HepG2 (cell line): ENCODE results near the gene VAMP8. TPM values are rescaled to one million over a fixed set of nuclear protein-coding genes. Genes with fewer than 3 reads are reported as not detected.

Source experiments
- ARID4A ChIP-seq: sonication (generic); formaldehyde crosslinking; IDR thresholded peaks from 2 replicates; pipeline ENCODE4 v1.5.0; 2020; ENCODE audit warnings: mild to moderate bottlenecking, missing genetic modification reagents, borderline replicate concordance
- CBX5 ChIP-seq: sonication (generic); formaldehyde crosslinking; IDR thresholded peaks from 2 replicates; pipeline ENCODE4 v1.4.0; 2020; ENCODE audit warnings: missing genetic modification reagents, borderline replicate concordance
- HDAC1 ChIP-seq: sonication (generic); formaldehyde crosslinking; IDR thresholded peaks from 2 replicates; pipeline ENCODE4 v1.5.1; 2020; ENCODE audit warnings: mild to moderate bottlenecking, missing genetic modification reagents
- KLF11 ChIP-seq: IDR thresholded peaks from 2 replicates; pipeline ENCODE4 v1.6.1; 2016; ENCODE audit warnings: missing compliant biosample characterization
- POGK ChIP-seq: sonication (generic); formaldehyde crosslinking; conservative IDR thresholded peaks from 2 replicates; pipeline ENCODE4 v1.8.0; 2022; ENCODE audit warnings: mild to moderate bottlenecking, moderate library complexity, missing genetic modification reagents
- SKI ChIP-seq: fragments of 450-650 bp; IDR thresholded peaks from one replicate; pipeline ENCODE4 v1.6.1; 2018; ENCODE audit warnings: mild to moderate bottlenecking; ENCODE audit not compliant: partially characterized antibody
- ZNF280B ChIP-seq: sonication (generic); formaldehyde crosslinking; IDR thresholded peaks from 2 replicates; pipeline ENCODE4 v1.5.0; 2020; ENCODE audit warnings: missing genetic modification reagents, mild to moderate bottlenecking, borderline replicate concordance
- ZNF768 ChIP-seq: sonication (generic); formaldehyde crosslinking; IDR thresholded peaks from 2 replicates; pipeline ENCODE4 v1.4.0; 2020; ENCODE audit warnings: missing genetic modification reagents
- ZSCAN5A ChIP-seq: sonication (generic); formaldehyde crosslinking; IDR thresholded peaks from 2 replicates; pipeline ENCODE4 v1.8.0; 2022; ENCODE audit warnings: mild to moderate bottlenecking, missing genetic modification reagents, borderline replicate concordance
- polyA plus RNA-seq, 8 experiments: library from polyadenylated mRNA; depleted of rRNA in 3 of 8; stranded (reverse) in 7 of 8; unstranded in 1 of 8; fragments of >200 nt; fragmentation: Illumina TruSeq in 4 of 8; extraction: Trizol in 4 of 8; gene quantifications; 2 replicates each; pipeline versions ENCODE4 v1.2.1 to v1.2.3, GENCODE V29; 2011 to 2016; ENCODE audit warnings: low read depth in 4 of 8, missing spikeins in 1 of 8, mixed read lengths in 1 of 8; ENCODE audit not compliant: insufficient read depth in 1 of 8
- total RNA-seq, 5 experiments: library from RNA; depleted of rRNA; stranded (reverse); fragments of >200 nt; fragmentation: Illumina TruSeq; extraction: Trizol; gene quantifications; 2 replicates each; pipeline ENCODE4 v1.2.3, GENCODE V29; 2016; ENCODE audit warnings: low read depth in 1 of 5
- TF ChIP-seq, protein P1 (sequence below): sonication (generic); formaldehyde crosslinking; IDR thresholded peaks from 2 replicates; pipeline ENCODE4 v1.5.1; 2020; ENCODE audit warnings: mild to moderate bottlenecking, missing genetic modification reagents, borderline replicate concordance

VAMP8 gene
- total and polyA plus RNA-seq, 2 of the 13 experiments (the other 11 are each of a cell fraction or from before 2014, with no cell fraction given) = 83.3 to 157 TPM

GRCh38 chr2:85604568-85605339 lies 27.4 kb downstream of the VAMP8 start (continued):
- TF ChIP-seq POGK (no peak), ZNF280B (CRISPR knock-in tag) (no peak), KLF11 (CRISPR knock-in tag) (no peak), ZSCAN5A (CRISPR knock-in tag) (no peak), ZNF768 (no peak), ARID4A (0 out of 2 replicates have a peak, but pooled peaks have one; percentile 5), HDAC1 (no peak), CBX5 (CRISPR knock-in tag) (no peak), SKI (no peak)
- TF ChIP-seq, protein P1, sequence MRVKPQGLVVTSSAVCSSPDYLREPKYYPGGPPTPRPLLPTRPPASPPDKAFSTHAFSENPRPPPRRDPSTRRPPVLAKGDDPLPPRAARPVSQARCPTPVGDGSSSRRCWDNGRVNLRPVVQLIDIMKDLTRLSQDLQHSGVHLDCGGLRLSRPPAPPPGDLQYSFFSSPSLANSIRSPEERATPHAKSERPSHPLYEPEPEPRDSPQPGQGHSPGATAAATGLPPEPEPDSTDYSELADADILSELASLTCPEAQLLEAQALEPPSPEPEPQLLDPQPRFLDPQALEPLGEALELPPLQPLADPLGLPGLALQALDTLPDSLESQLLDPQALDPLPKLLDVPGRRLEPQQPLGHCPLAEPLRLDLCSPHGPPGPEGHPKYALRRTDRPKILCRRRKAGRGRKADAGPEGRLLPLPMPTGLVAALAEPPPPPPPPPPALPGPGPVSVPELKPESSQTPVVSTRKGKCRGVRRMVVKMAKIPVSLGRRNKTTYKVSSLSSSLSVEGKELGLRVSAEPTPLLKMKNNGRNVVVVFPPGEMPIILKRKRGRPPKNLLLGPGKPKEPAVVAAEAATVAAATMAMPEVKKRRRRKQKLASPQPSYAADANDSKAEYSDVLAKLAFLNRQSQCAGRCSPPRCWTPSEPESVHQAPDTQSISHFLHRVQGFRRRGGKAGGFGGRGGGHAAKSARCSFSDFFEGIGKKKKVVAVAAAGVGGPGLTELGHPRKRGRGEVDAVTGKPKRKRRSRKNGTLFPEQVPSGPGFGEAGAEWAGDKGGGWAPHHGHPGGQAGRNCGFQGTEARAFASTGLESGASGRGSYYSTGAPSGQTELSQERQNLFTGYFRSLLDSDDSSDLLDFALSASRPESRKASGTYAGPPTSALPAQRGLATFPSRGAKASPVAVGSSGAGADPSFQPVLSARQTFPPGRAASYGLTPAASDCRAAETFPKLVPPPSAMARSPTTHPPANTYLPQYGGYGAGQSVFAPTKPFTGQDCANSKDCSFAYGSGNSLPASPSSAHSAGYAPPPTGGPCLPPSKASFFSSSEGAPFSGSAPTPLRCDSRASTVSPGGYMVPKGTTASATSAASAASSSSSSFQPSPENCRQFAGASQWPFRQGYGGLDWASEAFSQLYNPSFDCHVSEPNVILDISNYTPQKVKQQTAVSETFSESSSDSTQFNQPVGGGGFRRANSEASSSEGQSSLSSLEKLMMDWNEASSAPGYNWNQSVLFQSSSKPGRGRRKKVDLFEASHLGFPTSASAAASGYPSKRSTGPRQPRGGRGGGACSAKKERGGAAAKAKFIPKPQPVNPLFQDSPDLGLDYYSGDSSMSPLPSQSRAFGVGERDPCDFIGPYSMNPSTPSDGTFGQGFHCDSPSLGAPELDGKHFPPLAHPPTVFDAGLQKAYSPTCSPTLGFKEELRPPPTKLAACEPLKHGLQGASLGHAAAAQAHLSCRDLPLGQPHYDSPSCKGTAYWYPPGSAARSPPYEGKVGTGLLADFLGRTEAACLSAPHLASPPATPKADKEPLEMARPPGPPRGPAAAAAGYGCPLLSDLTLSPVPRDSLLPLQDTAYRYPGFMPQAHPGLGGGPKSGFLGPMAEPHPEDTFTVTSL (CRISPR knock-in tag) = no peak
